ENCODE results near the gene TAMM41.

- TF ChIP-seq POLR2A (conservative IDR thresholded peaks at IDR 0.05): no peak
- TF ChIP-seq, protein P1, sequence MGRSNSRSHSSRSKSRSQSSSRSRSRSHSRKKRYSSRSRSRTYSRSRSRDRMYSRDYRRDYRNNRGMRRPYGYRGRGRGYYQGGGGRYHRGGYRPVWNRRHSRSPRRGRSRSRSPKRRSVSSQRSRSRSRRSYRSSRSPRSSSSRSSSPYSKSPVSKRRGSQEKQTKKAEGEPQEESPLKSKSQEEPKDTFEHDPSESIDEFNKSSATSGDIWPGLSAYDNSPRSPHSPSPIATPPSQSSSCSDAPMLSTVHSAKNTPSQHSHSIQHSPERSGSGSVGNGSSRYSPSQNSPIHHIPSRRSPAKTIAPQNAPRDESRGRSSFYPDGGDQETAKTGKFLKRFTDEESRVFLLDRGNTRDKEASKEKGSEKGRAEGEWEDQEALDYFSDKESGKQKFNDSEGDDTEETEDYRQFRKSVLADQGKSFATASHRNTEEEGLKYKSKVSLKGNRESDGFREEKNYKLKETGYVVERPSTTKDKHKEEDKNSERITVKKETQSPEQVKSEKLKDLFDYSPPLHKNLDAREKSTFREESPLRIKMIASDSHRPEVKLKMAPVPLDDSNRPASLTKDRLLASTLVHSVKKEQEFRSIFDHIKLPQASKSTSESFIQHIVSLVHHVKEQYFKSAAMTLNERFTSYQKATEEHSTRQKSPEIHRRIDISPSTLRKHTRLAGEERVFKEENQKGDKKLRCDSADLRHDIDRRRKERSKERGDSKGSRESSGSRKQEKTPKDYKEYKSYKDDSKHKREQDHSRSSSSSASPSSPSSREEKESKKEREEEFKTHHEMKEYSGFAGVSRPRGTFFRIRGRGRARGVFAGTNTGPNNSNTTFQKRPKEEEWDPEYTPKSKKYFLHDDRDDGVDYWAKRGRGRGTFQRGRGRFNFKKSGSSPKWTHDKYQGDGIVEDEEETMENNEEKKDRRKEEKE (IDR thresholded peaks at IDR 0.05; ENCODE audit: borderline replicate concordance in 1 of 2, control insufficient read depth in 1 of 2, low read depth in 2 of 2, low read length in 1 of 2): no peak
- TF ChIP-seq SREBF1 (IDR thresholded peaks at IDR 0.05; ENCODE audit: borderline replicate concordance, low read depth, low read length): no peak
- TF ChIP-seq MYC (IDR thresholded peaks at IDR 0.05; ENCODE audit: low read depth, low read length): no peak
- TF ChIP-seq MYC (CRISPR knock-in tag; IDR thresholded peaks at IDR 0.05; ENCODE audit: borderline replicate concordance, low read depth): no peak
- no peak for TF ChIP-seq BRCA1 (IDR thresholded peaks at IDR 0.05)
- no peak for TF ChIP-seq BRCA1 (CRISPR knock-in tag; IDR thresholded peaks at IDR 0.05)
- no peak for TF ChIP-seq MLX (CRISPR knock-in tag; conservative IDR thresholded peaks at IDR 0.05)
- TF ChIP-seq, protein P2, sequence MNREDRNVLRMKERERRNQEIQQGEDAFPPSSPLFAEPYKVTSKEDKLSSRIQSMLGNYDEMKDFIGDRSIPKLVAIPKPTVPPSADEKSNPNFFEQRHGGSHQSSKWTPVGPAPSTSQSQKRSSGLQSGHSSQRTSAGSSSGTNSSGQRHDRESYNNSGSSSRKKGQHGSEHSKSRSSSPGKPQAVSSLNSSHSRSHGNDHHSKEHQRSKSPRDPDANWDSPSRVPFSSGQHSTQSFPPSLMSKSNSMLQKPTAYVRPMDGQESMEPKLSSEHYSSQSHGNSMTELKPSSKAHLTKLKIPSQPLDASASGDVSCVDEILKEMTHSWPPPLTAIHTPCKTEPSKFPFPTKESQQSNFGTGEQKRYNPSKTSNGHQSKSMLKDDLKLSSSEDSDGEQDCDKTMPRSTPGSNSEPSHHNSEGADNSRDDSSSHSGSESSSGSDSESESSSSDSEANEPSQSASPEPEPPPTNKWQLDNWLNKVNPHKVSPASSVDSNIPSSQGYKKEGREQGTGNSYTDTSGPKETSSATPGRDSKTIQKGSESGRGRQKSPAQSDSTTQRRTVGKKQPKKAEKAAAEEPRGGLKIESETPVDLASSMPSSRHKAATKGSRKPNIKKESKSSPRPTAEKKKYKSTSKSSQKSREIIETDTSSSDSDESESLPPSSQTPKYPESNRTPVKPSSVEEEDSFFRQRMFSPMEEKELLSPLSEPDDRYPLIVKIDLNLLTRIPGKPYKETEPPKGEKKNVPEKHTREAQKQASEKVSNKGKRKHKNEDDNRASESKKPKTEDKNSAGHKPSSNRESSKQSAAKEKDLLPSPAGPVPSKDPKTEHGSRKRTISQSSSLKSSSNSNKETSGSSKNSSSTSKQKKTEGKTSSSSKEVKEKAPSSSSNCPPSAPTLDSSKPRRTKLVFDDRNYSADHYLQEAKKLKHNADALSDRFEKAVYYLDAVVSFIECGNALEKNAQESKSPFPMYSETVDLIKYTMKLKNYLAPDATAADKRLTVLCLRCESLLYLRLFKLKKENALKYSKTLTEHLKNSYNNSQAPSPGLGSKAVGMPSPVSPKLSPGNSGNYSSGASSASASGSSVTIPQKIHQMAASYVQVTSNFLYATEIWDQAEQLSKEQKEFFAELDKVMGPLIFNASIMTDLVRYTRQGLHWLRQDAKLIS (CRISPR knock-in tag; IDR thresholded peaks at IDR 0.05): no peak
- TF ChIP-seq MCM2 (IDR thresholded peaks at IDR 0.05; ENCODE audit: low read depth): no peak
- no peak for TF ChIP-seq EZH2 (IDR thresholded peaks at IDR 0.05; ENCODE audit: borderline replicate concordance, low read depth, low read length)
- no peak for TF ChIP-seq CREB1 (IDR thresholded peaks at IDR 0.05)
- no peak for TF ChIP-seq CREB1 (CRISPR knock-in tag; IDR thresholded peaks at IDR 0.05)
These were observed 27.5 kb downstream of the TAMM41 start for GRCh38 chr3:11819146-11819689.

Data from K562 (cell line).